HG03095 (cell line): ENCODE measurements around the gene ARHGEF17.

Experiments
- ATAC-seq: cut with Tn5 transposase; IDR thresholded peaks from one replicate; pipeline ENCODE4 v1.9.1; 2021; ENCODE audit warnings: moderate library complexity; ENCODE audit not compliant: unreplicated experiment

ARHGEF17 gene

DNA sequence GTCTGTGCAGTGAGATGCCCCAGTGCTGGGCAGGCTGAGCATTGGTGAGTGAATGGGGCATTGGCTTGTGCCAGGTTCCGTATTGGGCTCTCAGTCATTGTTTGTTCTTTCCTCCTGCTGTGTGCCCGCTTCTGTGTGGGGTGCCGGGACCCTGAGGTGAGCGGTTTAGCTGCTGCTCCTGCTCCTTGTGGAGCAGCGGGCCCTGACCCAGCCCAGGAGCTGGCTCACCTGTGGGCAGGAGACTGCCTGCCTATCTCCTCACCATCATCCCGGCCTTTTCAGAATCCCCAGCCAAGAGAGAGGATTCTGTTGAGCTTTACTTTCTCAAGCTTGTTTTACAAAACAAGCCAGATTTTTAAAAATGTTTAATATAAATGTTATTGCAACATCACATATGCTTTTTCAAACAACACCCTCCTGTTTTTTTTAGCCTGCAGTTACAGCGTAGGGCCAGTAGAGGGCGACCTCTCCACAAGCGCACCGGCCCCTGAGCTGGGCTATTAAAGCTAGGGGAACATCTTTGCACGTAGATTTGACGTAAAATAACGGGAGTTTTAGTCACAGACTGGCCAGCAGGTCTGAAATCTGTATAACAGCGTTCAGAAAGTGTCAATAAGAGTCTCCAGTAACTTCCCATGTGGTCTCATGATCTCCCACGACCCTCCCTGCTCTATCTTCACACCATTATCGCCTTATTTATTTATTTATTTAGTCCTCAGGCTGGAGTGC is 43.0 kb downstream of the ARHGEF17 start:
- ATAC-seq, result no peak

DNA sequence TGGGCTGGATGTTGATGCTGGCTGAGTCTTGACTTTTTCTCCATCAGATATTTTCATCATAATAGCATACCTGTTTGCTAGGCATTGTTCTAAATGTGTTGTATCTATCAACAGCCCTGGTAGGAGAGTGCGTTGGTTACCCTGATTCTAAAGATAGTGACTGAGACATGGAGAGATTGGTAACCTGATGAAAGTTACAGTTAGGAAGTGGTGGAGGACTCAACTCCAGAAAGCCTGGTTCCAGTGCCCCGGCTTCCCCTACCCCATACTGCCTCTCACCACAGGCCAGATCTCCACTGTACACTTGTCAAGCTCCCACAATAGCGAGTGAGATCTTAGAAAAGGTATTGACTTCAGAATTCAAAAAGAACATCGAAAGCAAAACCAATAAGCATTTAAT is 45.3 kb downstream of the ARHGEF17 start:
- no peak for ATAC-seq

DNA sequence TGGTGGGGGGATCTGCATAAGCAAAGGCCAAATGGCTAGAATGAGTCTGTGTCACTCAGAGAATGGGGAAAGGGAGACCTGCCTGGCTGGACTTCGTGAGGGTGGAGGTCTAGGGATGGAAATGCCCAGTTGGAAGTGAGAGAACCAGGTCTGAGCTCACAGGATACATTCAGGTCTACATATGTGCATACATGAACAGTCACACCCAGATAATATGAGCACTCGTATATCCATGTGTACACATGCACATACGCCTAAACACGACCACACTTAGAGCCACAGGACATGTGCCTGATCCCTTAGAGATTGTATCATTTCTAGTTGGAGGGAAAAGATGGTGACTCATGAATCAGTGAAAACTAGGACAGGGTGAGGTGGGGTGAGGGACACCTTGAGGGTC is 47.0 kb downstream of the ARHGEF17 start:
- no peak for ATAC-seq

DNA sequence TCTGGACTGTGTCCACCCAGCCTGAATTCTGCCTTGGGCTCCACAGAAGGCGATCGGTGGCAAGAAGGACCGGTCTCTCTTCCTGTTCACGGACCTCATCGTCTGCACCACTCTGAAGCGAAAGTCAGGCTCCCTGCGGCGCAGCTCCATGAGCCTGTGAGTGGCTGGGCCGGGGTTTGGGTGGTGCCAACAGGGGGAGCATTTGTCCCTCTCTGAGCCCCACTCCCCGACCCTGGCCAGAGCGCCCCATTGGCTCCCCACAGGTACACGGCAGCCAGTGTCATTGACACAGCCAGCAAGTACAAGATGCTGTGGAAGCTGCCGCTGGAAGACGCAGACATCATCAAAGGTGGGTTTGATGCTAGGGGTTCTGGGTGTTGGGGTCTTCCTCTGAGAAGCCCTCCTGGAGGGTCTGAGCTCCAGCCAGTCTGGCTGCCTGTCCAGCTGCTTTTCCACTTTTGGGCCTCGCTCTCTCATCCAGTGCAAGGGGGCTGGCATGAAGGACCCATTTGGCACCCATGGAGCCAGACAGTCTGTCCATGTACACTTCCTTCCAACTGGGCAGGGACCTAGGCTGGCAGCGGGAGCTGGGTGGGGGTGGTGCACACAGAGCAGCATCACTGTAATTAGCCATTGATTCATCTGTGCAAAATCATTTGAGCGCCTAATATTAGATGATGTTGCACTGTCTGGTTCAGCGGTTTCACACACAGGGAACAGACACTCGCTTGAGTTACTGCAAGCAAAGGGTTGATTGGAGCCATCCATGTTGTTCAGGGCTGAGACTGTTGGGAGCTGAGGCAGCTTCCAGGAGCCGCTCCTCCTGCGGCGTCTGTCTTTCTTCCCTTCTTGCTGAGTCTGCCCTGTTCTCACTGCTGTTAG is 49.1 kb downstream of the ARHGEF17 start:
- no peak for ATAC-seq

DNA sequence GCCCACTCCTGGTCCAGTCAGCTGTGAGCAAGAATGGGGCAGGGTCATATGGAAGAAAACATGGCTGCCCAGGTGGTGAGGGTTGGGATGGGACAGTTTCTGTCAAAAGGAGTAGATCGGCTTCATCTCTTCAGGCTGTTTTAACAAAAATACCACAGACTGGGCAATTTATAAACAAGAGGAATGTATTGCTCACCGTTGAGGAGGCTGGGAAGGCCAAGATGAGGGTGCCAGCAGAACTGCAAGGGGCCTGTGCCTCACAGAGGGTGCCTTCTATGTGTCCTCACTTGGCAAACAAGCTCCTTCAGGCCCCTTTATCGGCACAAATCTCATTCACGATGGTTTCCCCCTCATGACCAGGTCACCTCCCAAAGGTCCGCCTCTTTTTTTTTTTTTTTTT is 50.0 kb downstream of the ARHGEF17 start:
- no peak for ATAC-seq

DNA sequence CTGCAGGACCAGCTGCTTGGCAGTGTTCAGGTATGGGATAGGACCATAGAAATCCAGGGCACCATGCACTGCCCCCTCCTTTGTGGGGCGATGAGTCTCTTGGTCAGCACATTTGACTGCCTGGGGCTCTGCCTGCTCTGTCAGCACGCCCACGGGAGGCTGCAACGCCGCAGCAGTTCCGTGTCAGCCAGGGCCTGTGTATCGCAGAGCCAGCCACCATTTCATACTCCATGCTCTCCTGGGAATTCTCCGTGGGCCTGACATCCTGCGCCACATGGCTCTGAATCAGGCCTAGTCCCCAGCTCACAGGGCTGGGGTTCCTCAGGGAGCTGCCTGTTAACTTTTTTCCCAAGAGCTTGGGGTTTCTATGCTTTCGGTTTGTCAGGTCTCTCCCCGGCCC is 51.3 kb downstream of the ARHGEF17 start:
- ATAC-seq, result no peak

DNA sequence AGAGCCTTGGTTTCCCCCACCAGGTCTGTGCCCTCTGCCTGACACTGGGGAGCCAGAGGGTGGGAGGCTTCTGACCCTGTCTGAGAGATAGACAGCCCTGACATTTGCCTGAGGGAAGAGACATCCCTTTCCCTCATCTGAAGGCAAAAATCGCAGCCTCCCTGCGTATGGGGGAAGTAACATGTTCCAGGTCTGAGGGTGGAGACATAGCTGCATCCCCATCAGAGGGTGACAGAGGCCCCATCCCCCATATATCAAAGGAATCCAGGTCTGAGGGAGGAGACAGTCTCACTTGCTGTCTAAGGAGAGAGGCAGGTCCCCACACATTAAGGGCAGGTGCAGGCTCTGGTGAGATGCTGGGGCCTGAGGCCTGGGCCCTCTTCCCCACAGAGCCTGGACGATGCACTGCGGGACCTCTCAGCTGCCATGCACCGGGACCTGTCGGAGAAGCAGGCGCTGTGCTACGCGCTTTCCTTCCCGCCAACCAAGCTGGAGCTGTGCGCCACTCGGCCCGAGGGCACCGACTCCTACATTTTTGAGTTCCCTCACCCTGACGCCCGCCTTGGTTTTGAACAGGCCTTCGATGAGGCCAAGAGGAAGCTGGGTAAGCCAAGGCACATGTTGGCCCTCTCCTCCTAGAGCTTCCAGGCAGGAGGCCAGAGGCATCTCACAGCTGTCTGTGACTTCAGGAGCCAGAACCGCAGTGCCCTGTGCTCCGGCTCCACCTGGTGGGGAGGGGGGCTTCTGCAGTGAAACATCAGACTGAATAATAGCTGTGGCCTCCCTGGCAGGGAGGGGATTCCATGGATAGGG is 52.1 kb downstream of the ARHGEF17 start:
- ATAC-seq, result no peak

DNA sequence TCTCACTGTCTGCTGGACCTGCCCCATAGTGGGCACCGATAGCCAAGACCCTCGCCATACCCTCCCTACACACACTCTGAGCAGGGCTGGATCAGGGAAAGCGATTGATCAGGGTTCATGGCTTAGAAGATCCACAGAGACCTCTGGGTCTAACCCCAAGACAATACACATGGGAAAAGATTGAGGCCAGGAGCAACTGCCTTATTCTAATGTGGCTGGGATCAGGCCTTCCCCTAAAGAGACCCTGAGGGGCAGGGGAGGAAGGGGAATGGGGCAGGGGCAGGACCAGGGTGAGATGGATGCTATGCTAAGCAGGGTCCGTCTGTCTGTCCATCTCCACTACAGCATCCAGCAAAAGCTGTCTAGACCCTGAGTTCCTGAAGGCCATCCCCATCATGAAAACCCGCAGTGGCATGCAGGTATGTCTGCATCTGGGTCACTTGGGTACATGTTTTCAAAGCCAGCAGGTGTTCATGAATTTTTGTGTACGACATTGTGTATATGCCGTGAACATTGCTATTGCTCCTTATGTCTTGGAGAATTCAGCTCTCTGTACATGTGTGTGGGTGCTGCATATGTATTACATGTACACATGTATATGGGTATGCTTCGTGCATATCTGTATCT is 52.8 kb downstream of the ARHGEF17 start:
- ATAC-seq, result no peak

DNA sequence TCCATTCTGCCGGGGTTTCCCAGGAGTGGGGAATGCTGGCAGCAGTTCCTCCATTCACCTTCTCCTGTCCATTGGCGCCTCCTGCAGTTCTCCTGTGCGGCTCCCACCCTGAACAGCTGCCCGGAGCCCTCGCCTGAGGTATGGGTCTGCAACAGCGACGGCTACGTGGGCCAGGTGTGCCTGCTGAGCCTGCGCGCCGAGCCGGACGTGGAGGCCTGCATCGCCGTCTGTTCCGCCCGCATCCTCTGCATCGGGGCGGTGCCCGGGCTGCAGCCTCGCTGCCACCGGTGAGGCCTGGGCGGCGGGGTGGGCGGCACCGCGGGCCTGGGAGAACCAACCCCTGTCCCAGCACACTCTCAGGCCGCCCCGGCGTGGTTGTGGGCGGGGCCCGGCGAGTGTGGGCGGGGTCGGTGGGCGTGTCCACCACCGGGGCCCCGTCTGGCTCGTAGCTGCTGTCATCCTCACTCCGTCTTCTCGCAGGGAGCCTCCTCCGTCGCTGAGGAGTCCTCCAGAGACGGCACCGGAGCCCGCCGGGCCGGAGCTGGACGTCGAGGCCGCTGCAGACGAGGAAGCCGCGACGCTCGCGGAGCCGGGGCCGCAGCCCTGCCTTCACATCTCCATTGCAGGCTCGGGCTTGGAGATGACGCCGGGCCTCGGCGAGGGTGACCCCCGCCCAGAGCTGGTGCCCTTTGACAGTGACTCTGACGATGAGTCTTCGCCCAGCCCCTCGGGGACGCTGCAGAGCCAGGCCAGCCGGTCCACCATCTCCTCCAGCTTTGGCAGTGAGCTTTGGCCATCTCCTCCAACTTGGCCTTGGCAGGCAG is 54.1 kb downstream of the ARHGEF17 start:
- no peak for ATAC-seq

DNA sequence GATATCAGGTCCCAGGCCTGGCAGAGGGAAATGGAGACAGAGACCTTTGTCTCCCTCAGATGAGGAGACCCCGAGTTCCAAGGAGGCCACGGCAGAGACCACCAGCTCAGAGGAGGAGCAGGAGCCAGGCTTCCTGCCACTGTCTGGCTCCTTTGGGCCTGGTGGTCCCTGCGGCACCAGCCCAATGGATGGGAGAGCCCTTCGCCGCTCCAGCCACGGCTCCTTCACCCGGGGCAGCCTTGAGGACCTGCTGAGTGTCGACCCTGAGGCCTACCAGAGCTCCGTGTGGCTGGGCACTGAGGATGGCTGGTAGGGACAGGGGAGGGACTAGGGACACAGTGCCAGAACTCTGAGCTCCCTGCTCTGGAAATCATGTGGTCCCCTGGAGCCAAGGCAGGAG is 55.1 kb downstream of the ARHGEF17 start:
- ATAC-seq, result no peak

DNA sequence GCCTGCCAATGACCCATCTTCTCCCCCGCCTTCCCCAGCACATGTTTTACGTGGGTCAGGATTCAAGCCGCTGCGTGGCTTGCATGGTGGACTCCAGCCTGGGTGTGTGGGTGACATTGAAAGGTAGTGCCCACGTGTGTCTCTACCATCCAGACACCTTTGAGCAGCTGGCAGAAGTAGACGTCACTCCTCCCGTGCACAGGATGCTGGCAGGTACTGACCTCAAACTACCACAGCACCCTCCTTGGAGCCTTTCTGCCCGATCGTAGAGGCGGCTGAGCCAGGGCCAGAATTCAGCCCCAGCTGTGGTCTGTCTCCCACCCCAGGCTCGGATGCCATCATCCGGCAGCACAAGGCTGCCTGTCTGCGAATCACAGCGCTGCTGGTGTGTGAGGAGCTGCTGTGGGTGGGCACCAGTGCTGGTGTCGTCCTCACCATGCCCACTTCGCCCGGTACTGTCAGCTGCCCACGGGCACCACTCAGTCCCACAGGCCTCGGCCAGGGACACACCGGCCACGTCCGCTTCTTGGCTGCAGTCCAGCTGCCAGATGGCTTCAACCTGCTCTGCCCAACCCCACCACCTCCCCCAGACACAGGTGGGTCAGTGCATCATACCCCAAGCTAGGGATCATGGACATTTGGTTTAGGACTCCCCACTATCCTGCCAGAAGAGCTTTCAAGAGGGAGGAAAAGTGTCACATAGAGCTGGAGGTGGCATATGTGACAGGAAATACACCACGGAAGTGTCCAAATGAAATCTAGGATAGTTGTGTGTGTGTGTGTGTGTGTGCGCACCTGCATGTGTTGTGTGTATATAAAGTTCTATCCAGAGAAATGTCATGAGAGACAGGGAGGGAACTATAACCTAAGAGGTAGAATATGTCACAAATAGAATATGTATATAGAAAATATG is 57.5 kb downstream of the ARHGEF17 start:
- ATAC-seq, result no peak

DNA sequence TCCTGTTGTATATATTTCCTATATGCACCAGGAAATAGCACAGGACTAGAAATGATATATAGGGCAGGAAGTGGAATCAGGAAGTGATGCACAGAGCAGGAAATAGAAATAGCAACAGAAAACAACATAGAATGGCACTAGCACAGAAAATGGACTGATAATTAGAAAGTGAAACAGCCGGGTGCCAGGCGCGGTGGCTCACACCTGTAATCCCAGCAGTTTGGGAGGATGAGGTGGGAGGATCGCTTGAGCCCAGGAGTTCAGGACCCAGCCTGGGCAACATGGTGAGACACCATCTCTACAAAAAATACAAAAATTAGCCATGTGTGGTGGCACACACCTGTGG is 58.2 kb downstream of the ARHGEF17 start:
- ATAC-seq, result no peak

DNA sequence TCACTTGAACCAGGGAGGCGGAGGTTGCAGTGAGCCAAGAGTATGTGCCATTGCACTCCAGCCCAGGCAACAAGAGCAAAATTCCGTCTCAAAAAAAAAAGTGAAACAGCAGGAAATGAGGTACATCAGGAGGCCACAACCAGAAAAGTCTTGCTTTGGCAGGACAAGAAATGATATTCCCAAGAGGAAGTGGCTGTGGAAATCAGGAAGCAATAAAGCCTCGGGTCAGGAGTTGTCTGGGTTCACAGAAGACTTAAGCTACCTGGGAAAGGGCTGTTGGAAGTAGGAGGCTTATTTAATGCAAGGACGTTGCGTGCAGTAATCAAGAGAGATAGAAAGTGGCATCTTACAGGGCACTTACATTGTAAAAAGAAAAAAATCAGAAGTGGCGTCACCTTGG is 58.9 kb downstream of the ARHGEF17 start:
- no peak for ATAC-seq

DNA sequence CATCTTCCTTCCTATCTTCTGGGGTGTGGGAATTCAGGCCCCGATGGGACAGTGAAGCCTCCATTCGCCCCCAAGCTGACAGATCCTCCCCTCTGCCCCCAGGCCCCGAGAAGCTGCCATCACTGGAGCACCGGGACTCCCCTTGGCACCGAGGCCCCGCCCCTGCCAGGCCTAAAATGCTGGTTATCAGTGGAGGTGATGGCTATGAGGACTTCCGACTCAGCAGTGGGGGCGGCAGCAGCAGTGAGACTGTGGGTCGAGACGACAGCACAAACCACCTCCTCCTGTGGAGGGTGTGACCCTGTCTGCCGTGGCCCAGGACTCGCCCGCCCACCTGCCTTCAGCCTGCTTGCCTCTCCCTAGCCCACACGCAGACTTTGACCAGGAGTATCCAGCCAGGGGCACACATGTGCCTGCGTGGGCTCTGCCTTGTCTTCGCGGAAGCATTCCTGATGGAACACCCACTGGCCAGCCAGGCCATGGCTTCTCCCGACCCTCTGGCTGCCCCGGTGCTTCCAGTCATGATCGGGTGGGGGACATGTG is 59.5 kb downstream of the ARHGEF17 start:
- ATAC-seq, result no peak

DNA sequence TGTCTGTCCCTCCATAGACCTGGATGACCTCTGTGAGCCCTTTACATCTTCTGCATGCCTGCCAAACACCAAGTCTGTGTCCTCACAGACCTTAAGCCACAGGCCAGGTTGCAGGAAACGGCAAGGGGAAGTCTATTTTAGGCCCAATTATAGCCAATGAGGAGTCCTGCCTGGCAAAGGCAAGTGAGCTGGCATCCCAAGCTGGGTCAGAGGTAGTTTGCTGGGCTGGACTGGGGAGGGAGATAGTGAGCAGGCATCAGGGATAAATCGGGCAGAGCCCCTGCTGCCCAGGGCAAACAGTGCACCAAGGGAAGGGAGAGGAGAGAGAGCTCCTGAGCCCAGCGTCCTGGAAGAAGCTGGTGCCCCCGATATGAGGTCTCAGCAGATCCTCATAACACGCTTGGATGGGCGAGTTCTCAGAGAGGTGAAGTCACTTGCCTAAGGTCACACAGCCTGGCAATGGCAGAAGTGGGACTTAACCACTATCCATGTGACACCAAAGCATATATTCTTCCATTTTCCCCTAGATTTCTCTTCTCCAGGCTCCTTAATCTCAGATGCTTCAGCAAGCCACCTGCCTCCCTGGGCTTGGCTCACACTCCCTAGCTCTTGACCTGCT is 64.4 kb downstream of the ARHGEF17 start:
- ATAC-seq, result no peak

DNA sequence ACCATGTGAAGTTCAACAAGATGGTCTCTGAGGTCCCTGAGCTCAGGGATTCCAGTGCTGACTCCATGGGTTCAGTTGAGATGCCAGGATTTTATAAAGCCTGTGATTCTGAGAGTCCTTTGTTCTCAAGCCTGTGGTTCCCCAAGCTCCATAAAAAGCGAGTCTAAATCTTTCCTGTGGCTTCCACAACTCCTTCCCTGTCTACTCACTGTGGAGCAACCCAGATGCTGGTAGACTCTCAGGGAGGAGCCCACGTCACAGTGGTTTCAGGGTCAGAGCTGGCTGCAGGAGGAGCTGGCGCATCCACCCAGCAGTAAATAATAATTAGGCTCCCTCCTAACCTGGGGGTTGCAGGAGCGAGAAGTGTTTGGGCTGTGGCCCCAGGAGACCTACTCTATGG is 66.1 kb downstream of the ARHGEF17 start:
- ATAC-seq, result no peak

DNA sequence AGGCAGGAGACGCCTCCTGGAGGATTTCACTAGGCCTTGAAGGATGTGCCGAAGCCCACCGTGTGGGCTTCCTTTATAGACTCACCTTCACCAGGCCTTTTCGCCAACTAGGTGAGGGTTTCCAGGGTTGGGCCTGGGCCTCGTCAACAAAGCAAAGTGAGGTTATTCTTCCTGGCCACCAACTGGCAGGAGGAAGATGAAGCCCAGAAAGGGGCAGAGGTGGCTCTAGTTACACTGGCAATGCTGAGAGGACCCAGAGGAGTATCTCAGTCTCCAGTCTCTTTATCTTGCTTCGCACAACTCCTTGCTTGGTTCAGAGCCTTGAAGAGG is 67.7 kb downstream of the ARHGEF17 start:
- ATAC-seq, result no peak

DNA sequence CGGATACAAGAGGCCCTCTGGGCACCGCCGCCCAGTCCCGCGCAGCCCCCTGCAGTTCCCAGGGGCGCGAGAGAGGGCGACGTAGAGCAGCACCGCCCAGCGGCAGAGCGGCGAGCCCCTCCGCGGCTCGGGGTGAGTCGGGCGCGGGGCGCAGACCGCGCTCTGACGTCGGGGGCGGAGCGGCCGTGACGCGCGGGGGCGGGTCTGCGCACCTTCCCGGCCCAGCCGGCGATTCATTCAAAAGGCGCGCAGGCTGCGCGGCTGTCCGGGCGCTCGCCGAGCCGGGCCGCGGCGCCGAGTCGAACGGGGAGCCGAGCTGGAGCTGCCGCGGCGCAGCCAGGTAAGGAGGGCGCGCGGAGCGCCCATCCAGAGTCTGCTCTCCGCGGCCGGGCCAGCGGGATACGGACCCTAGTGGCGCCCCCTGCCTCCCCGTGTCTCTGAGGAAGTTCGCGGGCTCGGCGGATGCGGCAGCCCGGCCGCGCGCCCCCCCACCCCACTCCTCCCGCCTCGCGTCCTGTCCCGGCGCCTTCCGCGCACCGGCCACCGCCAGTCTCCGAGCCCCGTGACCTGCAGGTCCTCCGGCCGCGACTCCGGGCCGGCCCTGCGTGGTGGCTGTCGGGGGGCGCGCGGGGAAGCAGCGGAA is 68.2 kb downstream of the ARHGEF17 start, which contains the start of gene RELT:
Gene RELT (plus strand): TSS at position 240 of the 643 bp plus-strand sequence. CDS start 12,738 bp downstream, outside the sequence.
- ATAC-seq, result peak; percentile 61
